ENCODE data around the gene PCNT. TPM values are rescaled to one million over a fixed set of nuclear protein-coding genes. Genes with fewer than 3 reads are reported as not detected.

The PCNT gene
- total and polyA plus RNA-seq, 10 of the 15 experiments (the other 5 are each of a cell fraction or from before 2014, with no cell fraction given) = 2.9 to 39.6 (median 20.5) TPM

GRCh38 chr21:46329796-46330195 lies 5.8 kb downstream of the PCNT start (continued):
- TF ChIP-seq GABPA (IDR thresholded peaks at IDR 0.05; ENCODE audit: low read depth) (no peak), CBX3 (IDR thresholded peaks at IDR 0.05; ENCODE audit: borderline replicate concordance, low read depth) (no peak), RB1 (IDR thresholded peaks at IDR 0.05; ENCODE audit: borderline replicate concordance) (no peak), RCOR1 (conservative IDR thresholded peaks at IDR 0.05; ENCODE audit: low read depth, low read length) (no peak), SREBF1 (IDR thresholded peaks at IDR 0.05; ENCODE audit: low read length) (no peak), TBL1XR1 (IDR thresholded peaks at IDR 0.05; ENCODE audit: low read depth, low read length) (no peak), NFYB (IDR thresholded peaks at IDR 0.05; ENCODE audit: insufficient read depth, low read depth, low read length) (no peak), NR2F1 (conservative IDR thresholded peaks at IDR 0.05) (no peak), EED (IDR thresholded peaks at IDR 0.05; ENCODE audit: low read depth) (no peak), ZNF24 (IDR thresholded peaks at IDR 0.05) (no peak), BRCA1 (IDR thresholded peaks at IDR 0.05; ENCODE audit: low read depth, low read length) (no peak)

- Histone ChIP-seq H3K9me3 (replicated peaks; ENCODE audit: control insufficient read depth, insufficient read depth, low read length) (no peaks in the 10 kb centered on the region; the same call in 2 of the 3 replicates), H3K79me2 (ENCODE audit: control insufficient read depth, insufficient read depth, low read length) (no peaks in the 10 kb centered on the region), H3K9ac (ENCODE audit: control insufficient read depth, insufficient read depth, low read length) (no peak overlapping the region), H3K4me3 (no peak overlapping the region), H2AFZ (ENCODE audit: control insufficient read depth, low read depth, low read length) (no peak overlapping the region), H4K20me1 (ENCODE audit: control insufficient read depth, insufficient read depth) (no peaks in the 10 kb centered on the region), H3K27ac (ENCODE audit: control insufficient read depth, insufficient read depth) (no peak overlapping the region), H3K36me3 (ENCODE audit: control insufficient read depth in 2 of 2, insufficient read depth in 2 of 2, low read length in 1 of 2) (peaks cover 9 to 25% of the 10 kb centered on the region in 2 experiments), H3K4me2 (ENCODE audit: control insufficient read depth, insufficient read depth) (no peak overlapping the region), H3K4me1 (ENCODE audit: control insufficient read depth, insufficient read depth, low read length) (no peaks in the 10 kb centered on the region), H3K27me3 (replicated peaks in 1 of 2; ENCODE audit: control insufficient read depth in 2 of 2, insufficient read depth in 2 of 2, low read length in 1 of 2) (no peaks in the 10 kb centered on the region)
- ChIA-PET SMC1A (ENCODE audit: uncharacterized antibody, unreplicated experiment) (interaction anchor here (0.7 to 1.1 kb wide), 2 partner anchors 9 to 191 kb away, joined by 3 to 4 read pairs; a partner anchor contains a TSS), CTCF (no interaction called here), POLR2A (no interaction called here), RAD21 (ENCODE audit: unreplicated experiment) (interaction anchor here (0.7 kb wide), 1 partner anchor 12 kb away, joined by 3 read pairs; no protein-coding TSS in a partner anchor)
- BruUV-seq (replicated peaks) = no TSS peak
- intact Hi-C loops (cut with micrococcal nuclease; ENCODE audit: unreplicated experiment) = no loop called here
- 34% methylated on average over 12 of the region's 12 CpGs for WGBS (ENCODE audit: insufficient coverage, insufficient replicate concordance, low lambda C conversion rate, missing lambda C conversion rate)
- ATAC-seq (no peak), FAIRE-seq (no peak), DNase-seq (ENCODE audit: low read depth, low spot score) (no peak)
- in situ Hi-C loops (cut with MboI) = no loop called here
- TF ChIP-seq CTCF (IDR thresholded peaks at IDR 0.05 in 2 of 3, conservative IDR thresholded peaks at IDR 0.05 in 1 of 3; ENCODE audit: control insufficient read depth in 2 of 3, extremely low read depth in 1 of 3, insufficient read depth in 1 of 3, low read depth in 3 of 3, low read length in 3 of 3) (no peak), EED (IDR thresholded peaks at IDR 0.05; ENCODE audit: low read depth) (no peak), ESRRA (IDR thresholded peaks at IDR 0.05; ENCODE audit: low read length) (no peak), PRDM15 (CRISPR knock-in tag; IDR thresholded peaks at IDR 0.05) (no peak), E4F1 (IDR thresholded peaks at IDR 0.05; ENCODE audit: borderline replicate concordance, partially characterized antibody) (no peak)
Measured at GRCh38 chr21:46334351-46335140, 10.6 kb downstream of the PCNT start.
